Superior temporal gyrus (tissue), 1 donor: ENCODE data around the gene GET3.

Source experiments
- DNase-seq: peaks from one replicate; pipeline ENCODE4 v3.0.0-alpha.2; 2016; ENCODE audit errors: extremely low spot score

The GET3 gene

GRCh38 chr19:12752056-12752781 lies 14.9 kb downstream of the GET3 start:
- no peak for DNase-seq

GRCh38 chr19:12754465-12755196 lies 17.3 kb downstream of the GET3 start:
- no peak for DNase-seq

- no peak for DNase-seq
Observed at GRCh38 chr19:12756150-12756883, 19.0 kb downstream of the GET3 start.

- peak; percentile 51 for DNase-seq
Observed at GRCh38 chr19:12757544-12758274, 20.4 kb downstream of the GET3 start.

GRCh38 chr19:12759686-12760085 lies 22.4 kb downstream of the GET3 start:
- no peak for DNase-seq

GRCh38 chr19:12763100-12763499 lies 25.8 kb downstream of the GET3 start:
- no peak for DNase-seq

- DNase-seq: no peak
Observed at GRCh38 chr19:12764698-12765097, 27.4 kb downstream of the GET3 start.

- peak; percentile 57 for DNase-seq
Observed at GRCh38 chr19:12766051-12766521, 28.8 kb downstream of the GET3 start.

- DNase-seq: no peak
Observed at GRCh38 chr19:12767150-12767549, 29.9 kb downstream of the GET3 start.

- DNase-seq: no peak
Observed at GRCh38 chr19:12767666-12768065, 30.4 kb downstream of the GET3 start.

- no peak for DNase-seq
Observed at GRCh38 chr19:12769689-12770088, 32.4 kb downstream of the GET3 start.

GRCh38 chr19:12770922-12771321 lies 33.6 kb downstream of the GET3 start:
- DNase-seq: no peak

- no peak for DNase-seq
Observed at GRCh38 chr19:12772323-12772722, 35.0 kb downstream of the GET3 start.

- no peak for DNase-seq
Observed at GRCh38 chr19:12773571-12773970, 36.3 kb downstream of the GET3 start.

- no peak for DNase-seq
Observed at GRCh38 chr19:12774588-12775555, 37.6 kb downstream of the GET3 start, which contains the start of gene HOOK2. Gene HOOK2 (minus strand): TSS chr19:12775552. CDS start chr19:12775449, 103 bp downstream.

GRCh38 chr19:12777217-12778016 lies 40.1 kb downstream of the GET3 start:
- DNase-seq: peak; percentile 87

GRCh38 chr19:12778017-12778904 lies 41.0 kb downstream of the GET3 start:
- peak; percentile 54 for DNase-seq

- DNase-seq: no peak
Observed at GRCh38 chr19:12778905-12779161, 41.5 kb downstream of the GET3 start.
